ENCODE data around the gene TEX55.

The TEX55 gene

DNA sequence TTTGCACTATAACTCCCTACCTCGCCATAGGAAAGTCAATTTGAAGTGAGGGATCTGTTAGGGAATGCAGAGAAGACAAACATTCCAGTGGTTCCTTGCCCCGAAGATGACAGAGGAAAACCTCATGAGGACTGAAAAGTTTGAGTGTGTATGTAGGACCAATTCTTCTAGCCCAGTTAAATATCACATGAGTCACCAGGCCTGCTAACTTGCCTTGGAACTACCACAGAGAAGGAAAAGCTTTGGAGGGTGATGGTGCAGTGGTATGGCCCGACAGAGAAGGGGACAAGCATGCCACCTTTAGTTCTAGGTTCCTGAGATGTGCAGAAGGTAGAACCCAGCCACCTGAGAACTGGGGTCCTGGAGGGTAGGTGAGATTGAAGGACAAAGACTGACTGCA lies 24.9 kb downstream of the TEX55 start:
- TF ChIP-seq, protein P1, sequence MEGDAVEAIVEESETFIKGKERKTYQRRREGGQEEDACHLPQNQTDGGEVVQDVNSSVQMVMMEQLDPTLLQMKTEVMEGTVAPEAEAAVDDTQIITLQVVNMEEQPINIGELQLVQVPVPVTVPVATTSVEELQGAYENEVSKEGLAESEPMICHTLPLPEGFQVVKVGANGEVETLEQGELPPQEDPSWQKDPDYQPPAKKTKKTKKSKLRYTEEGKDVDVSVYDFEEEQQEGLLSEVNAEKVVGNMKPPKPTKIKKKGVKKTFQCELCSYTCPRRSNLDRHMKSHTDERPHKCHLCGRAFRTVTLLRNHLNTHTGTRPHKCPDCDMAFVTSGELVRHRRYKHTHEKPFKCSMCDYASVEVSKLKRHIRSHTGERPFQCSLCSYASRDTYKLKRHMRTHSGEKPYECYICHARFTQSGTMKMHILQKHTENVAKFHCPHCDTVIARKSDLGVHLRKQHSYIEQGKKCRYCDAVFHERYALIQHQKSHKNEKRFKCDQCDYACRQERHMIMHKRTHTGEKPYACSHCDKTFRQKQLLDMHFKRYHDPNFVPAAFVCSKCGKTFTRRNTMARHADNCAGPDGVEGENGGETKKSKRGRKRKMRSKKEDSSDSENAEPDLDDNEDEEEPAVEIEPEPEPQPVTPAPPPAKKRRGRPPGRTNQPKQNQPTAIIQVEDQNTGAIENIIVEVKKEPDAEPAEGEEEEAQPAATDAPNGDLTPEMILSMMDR (conservative IDR thresholded peaks at IDR 0.05; ENCODE audit: low read depth, low read length): no peak
- H3K4me3 ChIP-seq (IDR thresholded peaks at IDR 0.05; ENCODE audit: insufficient read depth, low read depth, low read length): no peak overlapping the region
- H3K79me2 ChIP-seq (ENCODE audit: insufficient read depth, low read depth): no peaks in the 10 kb centered on the region
- no peaks in the 10 kb centered on the region for H3K27me3 ChIP-seq (ENCODE audit: insufficient read depth, low read depth)
- no peak overlapping the region for H2AFZ ChIP-seq (ENCODE audit: low read depth)
- no peaks in the 10 kb centered on the region for H3K4me1 ChIP-seq (ENCODE audit: low read depth, poor library complexity, severe bottlenecking)
- H4K20me1 ChIP-seq (ENCODE audit: insufficient read depth): no peaks in the 10 kb centered on the region
- H3K27ac ChIP-seq: no peak overlapping the region
- no peak overlapping the region for H3K9ac ChIP-seq
- no peaks in the 10 kb centered on the region for H3K36me3 ChIP-seq (ENCODE audit: insufficient read depth)
- no peak overlapping the region for H3K4me2 ChIP-seq

DNA sequence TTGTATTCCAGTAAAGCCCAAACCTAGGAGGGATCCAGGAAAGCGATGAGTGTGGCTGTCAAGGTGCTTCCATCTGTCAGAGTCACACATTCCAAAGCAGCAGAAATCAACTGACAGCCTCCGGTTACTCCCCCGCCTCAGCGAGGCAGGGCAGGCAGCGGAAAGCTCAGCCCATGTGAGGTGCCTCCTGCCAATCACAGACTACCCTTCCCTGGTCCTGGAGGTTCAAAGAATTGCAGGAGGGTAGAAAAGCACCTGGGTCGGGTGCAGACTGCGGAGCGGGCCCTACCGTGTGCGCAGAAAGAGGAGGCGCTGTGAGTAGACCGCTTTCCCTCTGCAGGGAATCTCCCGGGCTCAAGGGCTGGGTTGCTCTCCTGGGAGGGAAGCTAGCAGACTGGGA lies 27.4 kb downstream of the TEX55 start, which contains the start of gene UPK1B:
UPK1B (plus strand) TSS at position 274 of the 400 bp plus-strand sequence. CDS start 13,144 bp downstream, outside the sequence.
- Histone ChIP-seq H3K4me2 (no peak within 1 kb of the TSS), H4K20me1 (ENCODE audit: insufficient read depth) (no peaks in the 10 kb centered on the region), H3K4me3 (IDR thresholded peaks at IDR 0.05; ENCODE audit: insufficient read depth, low read depth, low read length) (no peak within 1 kb of the TSS), H2AFZ (ENCODE audit: low read depth) (no peak within 1 kb of the TSS), H3K36me3 (ENCODE audit: insufficient read depth) (no peaks in the 10 kb centered on the region), H3K27ac (no peak within 1 kb of the TSS), H3K79me2 (ENCODE audit: insufficient read depth, low read depth) (no peaks in the 10 kb centered on the region), H3K27me3 (ENCODE audit: insufficient read depth, low read depth) (no peaks in the 10 kb centered on the region), H3K9ac (no peak within 1 kb of the TSS), H3K4me1 (ENCODE audit: low read depth, poor library complexity, severe bottlenecking) (no peaks in the 10 kb centered on the region)
- TF ChIP-seq, protein P1 (conservative IDR thresholded peaks at IDR 0.05; ENCODE audit: low read depth, low read length): no peak

DNA sequence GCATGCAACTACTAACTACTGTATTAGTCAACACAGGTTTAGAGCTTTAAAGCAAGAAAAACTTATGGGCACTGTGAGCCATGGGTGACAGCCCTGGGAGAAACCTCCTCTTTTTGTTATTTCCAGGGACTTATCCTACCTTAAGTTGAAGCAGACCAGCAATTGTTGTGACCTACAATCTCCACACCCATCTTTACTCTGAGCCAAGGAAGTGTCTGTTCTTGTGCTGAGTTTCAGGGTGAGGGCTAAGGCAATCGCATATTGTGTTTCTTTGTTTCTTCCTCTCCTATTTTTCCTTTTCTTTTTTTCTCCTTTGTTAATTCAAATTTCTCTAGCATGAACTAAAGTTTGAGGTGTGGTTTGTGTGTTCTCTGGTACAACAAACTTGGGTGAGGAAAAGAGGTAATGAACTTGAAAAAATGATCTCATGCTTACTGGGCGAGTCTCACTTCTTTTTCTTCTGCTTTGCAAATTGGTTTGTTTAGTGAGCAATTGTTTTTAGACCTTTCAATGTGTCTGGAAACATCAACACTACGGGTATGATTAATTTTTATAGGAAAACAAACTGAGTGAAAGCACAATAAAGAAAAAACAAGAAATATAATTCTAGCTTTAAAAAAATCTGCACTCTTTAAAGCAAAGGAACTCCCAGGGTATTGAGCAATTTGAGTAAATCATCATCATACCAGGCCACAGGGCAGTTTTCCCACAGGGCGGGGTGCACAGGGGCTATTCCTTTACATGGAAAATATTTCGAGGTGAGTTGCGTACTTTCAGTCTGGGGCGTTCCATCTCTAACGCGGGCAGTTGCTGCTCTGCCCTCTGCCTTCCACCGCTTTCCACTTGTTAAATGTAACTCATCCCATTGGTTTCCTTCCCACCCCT lies 30.1 kb downstream of the TEX55 start:
- Histone ChIP-seq H3K4me2 (no peak overlapping the region), H3K27ac (no peak overlapping the region), H4K20me1 (ENCODE audit: insufficient read depth) (no peaks in the 10 kb centered on the region), H3K79me2 (ENCODE audit: insufficient read depth, low read depth) (no peaks in the 10 kb centered on the region), H3K36me3 (ENCODE audit: insufficient read depth) (no peaks in the 10 kb centered on the region), H3K4me3 (IDR thresholded peaks at IDR 0.05; ENCODE audit: insufficient read depth, low read depth, low read length) (no peak overlapping the region), H2AFZ (ENCODE audit: low read depth) (no peak overlapping the region), H3K4me1 (ENCODE audit: low read depth, poor library complexity, severe bottlenecking) (no peaks in the 10 kb centered on the region), H3K9ac (no peak overlapping the region), H3K27me3 (ENCODE audit: insufficient read depth, low read depth) (no peaks in the 10 kb centered on the region)
- TF ChIP-seq, protein P1 (conservative IDR thresholded peaks at IDR 0.05; ENCODE audit: low read depth, low read length): no peak

DNA sequence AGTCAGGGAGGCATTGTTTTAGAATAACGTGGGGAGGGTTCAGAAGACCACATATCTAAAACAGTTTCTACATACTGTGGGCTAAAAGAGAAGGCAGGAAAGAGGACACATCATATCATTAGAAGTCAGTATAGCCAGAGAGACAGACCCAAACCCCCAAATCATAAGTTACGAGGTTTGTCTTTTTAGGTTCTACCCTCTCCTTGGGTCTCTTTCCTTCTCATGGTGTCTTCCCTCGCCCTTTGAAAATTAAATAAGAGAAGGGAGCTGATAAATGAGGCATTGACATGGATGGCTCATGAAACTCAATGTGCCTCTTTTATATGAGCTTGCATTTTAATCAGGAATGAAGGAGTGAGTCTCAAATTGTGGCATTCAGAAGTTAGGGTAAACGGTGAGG lies 30.8 kb downstream of the TEX55 start:
- Histone ChIP-seq H4K20me1 (ENCODE audit: insufficient read depth) (no peaks in the 10 kb centered on the region), H3K79me2 (ENCODE audit: insufficient read depth, low read depth) (no peaks in the 10 kb centered on the region), H3K4me3 (IDR thresholded peaks at IDR 0.05; ENCODE audit: insufficient read depth, low read depth, low read length) (no peak overlapping the region), H3K27ac (no peak overlapping the region), H2AFZ (ENCODE audit: low read depth) (no peak overlapping the region), H3K36me3 (ENCODE audit: insufficient read depth) (no peaks in the 10 kb centered on the region), H3K4me2 (no peak overlapping the region), H3K27me3 (ENCODE audit: insufficient read depth, low read depth) (no peaks in the 10 kb centered on the region), H3K4me1 (ENCODE audit: low read depth, poor library complexity, severe bottlenecking) (no peaks in the 10 kb centered on the region), H3K9ac (no peak overlapping the region)
- TF ChIP-seq, protein P1 (conservative IDR thresholded peaks at IDR 0.05; ENCODE audit: low read depth, low read length): no peak

Data from KMS-11 (cell line).